ENCODE data around the gene CDH23. TPM values are rescaled to one million over a fixed set of nuclear protein-coding genes. Genes with fewer than 3 reads are reported as not detected.

The CDH23 gene
- 0.24 and 0.49 TPM in 2 replicates for total RNA-seq

GRCh38 chr10:71396711-71397295, at the start of gene CDH23:
TSS of gene CDH23 (plus strand) at chr10:71396920. CDS start at chr10:71439832, 42,912 bp downstream.

GRCh38 chr10:71719464-71720201, 322.9 kb downstream of the CDH23 start, which contains the start of gene C10orf105:
TSS of gene C10orf105 (minus strand) at chr10:71719778. CDS start at chr10:71716337, 3,441 bp downstream.

GRCh38 chr10:71773221-71773971, 376.7 kb downstream of the CDH23 start, which contains the start of gene VSIR:
TSS of gene VSIR (minus strand) at chr10:71773520. CDS start at chr10:71773439, 81 bp downstream.

GRCh38 chr10:71850743-71851464, 454.2 kb downstream of the CDH23 start, which contains the start of gene PSAP:
TSS of gene PSAP (minus strand) at chr10:71851251. CDS start at chr10:71851221, 30 bp downstream.

Small RNA genes lying within 50 kb of the gene (small RNA-seq; reads per million reads assigned to genes)
- gene MIR7152: not detected
- gene RNU7-38P: 0.44 reads per million

Other genes starting within 250 kb of the CDH23 start
- gene UNC5B, start 184.3 kb upstream of the CDH23 start, total RNA-seq: 36.1 and 42.4 TPM in 2 replicates
- gene SLC29A3, start 77.7 kb upstream of the CDH23 start, total RNA-seq: 3.2 and 4.0 TPM in 2 replicates

All from hair follicle dermal papilla cell (primary cell).